Endothelial cell of umbilical vein (primary cell): Measurements from ENCODE around the gene GRK5. TPM values are rescaled to one million over a fixed set of nuclear protein-coding genes. Genes with fewer than 3 reads are reported as not detected.

Experiments
- BruUV-seq: library from RNA; stranded (reverse); fragments of 400-500 nt; replicated peaks from 2 replicates; lab custom pipeline; 2021; lab: Mats Ljungman, UMichigan
- CTCF ChIA-PET: fragments of 300-600, 350-600 bp; sonication (Branson Sonifier 250); formaldehyde crosslinking; loops from one replicate; lab custom pipeline; 2021; ENCODE audit warnings: antibody characterized with exemption, inconsistent platforms; lab: Charles Lee
- POLR2A ChIA-PET: fragments of 300-600, 350-600 bp; sonication (Branson Sonifier 250); formaldehyde crosslinking; loops from one replicate; lab custom pipeline; 2021; ENCODE audit warnings: antibody characterized with exemption, inconsistent platforms; lab: Charles Lee
- DNase-seq: peaks from one replicate; pipeline ENCODE4 v3.0.0-alpha.2; 2011; ENCODE audit warnings: low read depth, low spot score
- FAIRE-seq: peaks from 2 replicates; lab custom pipeline; 2011; peaks lifted over from hg19 to GRCh38; lab: Jason Lieb, UNC
- H2AFZ ChIP-seq: 2 replicates; pipeline ENCODE4 v1.6.0; 2012; ENCODE audit warnings: low read depth, low read length, control low read depth, inconsistent platforms
- H3K27ac ChIP-seq: 2 replicates; pipeline ENCODE4 v1.5.1; 2011; ENCODE audit warnings: low read depth, mild to moderate bottlenecking, control low read depth, low read length, moderate library complexity; ENCODE audit not compliant: insufficient read depth
- H3K27me3 ChIP-seq, 2 experiments: 2 replicates each; pipeline versions ENCODE4 v1.6.0 to v1.6.1; 2011; ENCODE audit warnings: low read length in 2 of 2, mixed read lengths in 1 of 2; ENCODE audit not compliant: control insufficient read depth in 2 of 2, insufficient read depth in 2 of 2
- H3K36me3 ChIP-seq, 2 experiments: 2 replicates in 1 of 2; 3 replicates in 1 of 2; pipeline ENCODE4 v1.5.1; 2011; ENCODE audit warnings: low read length in 2 of 2, mild to moderate bottlenecking in 1 of 2, moderate library complexity in 1 of 2; ENCODE audit not compliant: control insufficient read depth in 2 of 2, insufficient read depth in 2 of 2; ENCODE audit errors: extremely low read depth in 1 of 2
- H3K4me1 ChIP-seq: 3 replicates; pipeline ENCODE4 v1.5.1; 2011; ENCODE audit warnings: mild to moderate bottlenecking, low read length; ENCODE audit not compliant: control insufficient read depth, insufficient read depth; ENCODE audit errors: extremely low read depth
- H3K4me2 ChIP-seq: 2 replicates; pipeline ENCODE4 v1.6.1; 2011; ENCODE audit warnings: low read length, control low read depth, mixed read lengths; ENCODE audit not compliant: insufficient read depth
- H3K4me3 ChIP-seq, 3 experiments: fragments of 200-600 bp in 1 of 3; sonication (generic), shearing (Covaris generic) in 1 of 3; replicated peaks in 1 of 3; 2 replicates each; pipeline ENCODE4 v1.5.1; 2011 to 2016; ENCODE audit warnings: control low read depth in 3 of 3, low read length in 3 of 3, mild to moderate bottlenecking in 2 of 3, inconsistent platforms in 1 of 3, low read depth in 1 of 3, moderate library complexity in 1 of 3; ENCODE audit not compliant: insufficient read depth in 1 of 3
- H3K79me2 ChIP-seq: 2 replicates; pipeline ENCODE4 v1.6.0; 2012; ENCODE audit warnings: low read length, inconsistent platforms; ENCODE audit not compliant: control insufficient read depth, insufficient read depth
- H3K9ac ChIP-seq: replicated peaks from 2 replicates; pipeline ENCODE3; 2011; ENCODE audit warnings: low read length, control low read depth; ENCODE audit not compliant: insufficient read depth; ENCODE audit errors: extremely low read depth
- H3K9me1 ChIP-seq: replicated peaks from 3 replicates; pipeline ENCODE4 v1.6.0; 2011; ENCODE audit warnings: mild to moderate bottlenecking, low read length; ENCODE audit not compliant: control insufficient read depth, insufficient read depth; ENCODE audit errors: extremely low read depth
- H3K9me3 ChIP-seq: replicated peaks from 2 replicates; pipeline ENCODE4 v1.5.1; 2012; ENCODE audit warnings: low read length, inconsistent platforms; ENCODE audit not compliant: control insufficient read depth, insufficient read depth
- H4K20me1 ChIP-seq: replicated peaks from 2 replicates; pipeline ENCODE3; 2011; ENCODE audit warnings: mild to moderate bottlenecking, low read length; ENCODE audit not compliant: control insufficient read depth, insufficient read depth; ENCODE audit errors: extremely low read depth
- CTCF ChIP-seq, 2 donors: IDR thresholded peaks; 1 replicate in 1 of 2; 2 replicates in 1 of 2; pipeline ENCODE4 v1.5.1; 2011; ENCODE audit warnings: low read length in 2 of 2, mild to moderate bottlenecking in 2 of 2, moderate library complexity in 2 of 2, control low read depth in 1 of 2, inconsistent platforms in 1 of 2, low read depth in 1 of 2; ENCODE audit not compliant: insufficient read depth in 1 of 2; ENCODE audit errors: extremely low read depth in 1 of 2
- FOS ChIP-seq: IDR thresholded peaks from 2 replicates; pipeline ENCODE4 v1.6.1; 2011; ENCODE audit warnings: mild to moderate bottlenecking, low read length, moderate library complexity, borderline replicate concordance; ENCODE audit not compliant: insufficient read depth
- GATA2 ChIP-seq: IDR thresholded peaks from 2 replicates; pipeline ENCODE4 v1.7.0; 2011; ENCODE audit warnings: low read depth, mild to moderate bottlenecking, moderate library complexity, mixed read lengths, low read length; ENCODE audit not compliant: insufficient read length, insufficient read depth
- JUN ChIP-seq: IDR thresholded peaks from 2 replicates; pipeline ENCODE4 v1.6.1; 2011; ENCODE audit warnings: borderline replicate concordance, low read depth; ENCODE audit not compliant: insufficient read length, insufficient read depth
- MAX ChIP-seq: IDR thresholded peaks from 2 replicates; pipeline ENCODE4 v1.6.1; 2011; ENCODE audit not compliant: insufficient read depth, insufficient read length
- MYC ChIP-seq: IDR thresholded peaks from one replicate; pipeline ENCODE4 v1.6.1; 2011; ENCODE audit warnings: mild to moderate bottlenecking, low read depth, low read length
- POLR2A ChIP-seq: IDR thresholded peaks from 2 replicates; pipeline ENCODE4 v1.6.1; 2012; ENCODE audit warnings: low read depth, mild to moderate bottlenecking, control low read depth, low read length
- POLR2AphosphoS5 ChIP-seq: IDR thresholded peaks from 2 replicates; pipeline ENCODE4 v1.6.1; 2012; ENCODE audit warnings: low read depth, mild to moderate bottlenecking, control low read depth, low read length, moderate library complexity; ENCODE audit not compliant: insufficient read depth
- dilution Hi-C: fragments of 300-500 bp; cut with MboI; formaldehyde crosslinking; loops from one replicate; pipeline ENCODE4 v1.15.0; 2019; ENCODE audit warnings: low sequenced_read_pairs; ENCODE audit not compliant: extremely low pct_ligation_motif_present
- intact Hi-C: fragments of 100-400 bp; cut with micrococcal nuclease; formaldehyde crosslinking; loops from one replicate; pipeline ENCODE4 v1.10.0; 2022
- polyA plus RNA-seq, 4 experiments: library from polyadenylated mRNA; depleted of rRNA in 3 of 4; stranded (reverse) in 3 of 4; unstranded in 1 of 4; fragments of >200 nt; gene quantifications; 2 replicates each; pipeline versions ENCODE4 v1.2.1 to v1.2.3, GENCODE V29; 2011 to 2012; ENCODE audit warnings: missing spikeins in 1 of 4
- total RNA-seq: library from RNA; stranded (reverse); gene quantifications from 2 replicates; pipeline ENCODE4 v1.2.3, GENCODE V29; 2021

Gene GRK5
- total and polyA plus RNA-seq, 2 donors (not counting 3 experiments of a cell fraction or from before 2014, with no cell fraction given), result 13.1 to 29.5 TPM

- Histone ChIP-seq H3K4me2 (peak overlapping the region; percentile 91), H3K4me3 (no peak overlapping the region), H3K9me1 (no peaks in the 10 kb centered on the region), H3K27me3 (no peaks in the 10 kb centered on the region), H3K27ac (peak overlapping the region; percentile 98), H3K4me1 (peaks cover 43% of the 10 kb centered on the region), H3K79me2 (no peaks in the 10 kb centered on the region), H3K36me3 (no peaks in the 10 kb centered on the region), H4K20me1 (no peaks in the 10 kb centered on the region), H3K9me3 (no peaks in the 10 kb centered on the region), H2AFZ (no peak overlapping the region), H3K9ac (peak overlapping the region; percentile 93)
- FAIRE-seq (no peak), DNase-seq (peak; percentile 6)
- intact Hi-C loops, result loop anchor here (1.0 to 2.0 kb wide), 4 partner anchors 38 to 121 kb away; no protein-coding TSS in a partner anchor
- no TSS peak for BruUV-seq
- POLR2A ChIA-PET, result interaction anchor here (1.0 to 2.4 kb wide), 2 partner anchors 29 to 38 kb away, joined by 3 to 14 read pairs; no protein-coding TSS in a partner anchor
- TF ChIP-seq POLR2A (no peak), JUN (no peak), MYC (no peak), FOS (no peak), POLR2AphosphoS5 (no peak), GATA2 (no peak), CTCF (IDR thresholded peaks at IDR 0.05; ENCODE audit: extremely low read depth in 1 of 2, insufficient read depth in 1 of 2, low read depth in 1 of 2, low read length in 2 of 2) (no peak), MAX (no peak)
- dilution Hi-C loops, result no loop called here
- CTCF ChIA-PET, result interaction anchor here (0.7 to 3.0 kb wide), 17 partner anchors 18 to 172 kb away, joined by 3 to 22 read pairs (median 4); partner anchors contain the start of gene GRK5
Observed at GRCh38 chr10:119371704-119372663, 164.6 kb downstream of the GRK5 start.
